ENCODE measurements around the gene CHD1L. TPM values are rescaled to one million over a fixed set of nuclear protein-coding genes. Genes with fewer than 3 reads are reported as not detected.

The CHD1L gene
- total and polyA plus RNA-seq, 2 donors (not counting 3 experiments of a cell fraction or from before 2014, with no cell fraction given), result 12.3 to 33.8 TPM

GRCh38 chr1:147243841-147244240 is 1.4 kb downstream of the CHD1L start:
- H4K20me1 ChIP-seq (replicated peaks; ENCODE audit: control insufficient read depth, extremely low read depth, insufficient read depth, low read length), result no peaks in the 10 kb centered on the region
- TSS peak; percentile 25 for BruUV-seq (replicated peaks)
- H3K27me3 ChIP-seq (ENCODE audit: control insufficient read depth in 2 of 2, insufficient read depth in 2 of 2, low read length in 2 of 2), result peaks cover 0 to 2% of the 10 kb centered on the region in 2 experiments
- H3K9me1 ChIP-seq (replicated peaks; ENCODE audit: control insufficient read depth, extremely low read depth, insufficient read depth, low read length), result no peaks in the 10 kb centered on the region
- H3K9me3 ChIP-seq (replicated peaks; ENCODE audit: control insufficient read depth, insufficient read depth, low read length), result no peaks in the 10 kb centered on the region
- H3K4me2 ChIP-seq (ENCODE audit: insufficient read depth, low read length), result peak overlapping the region; percentile 83
- intact Hi-C loops (cut with micrococcal nuclease) (loop anchor here (2.0 kb wide), 2 partner anchors 29 to 159 kb away; no protein-coding TSS in a partner anchor), dilution Hi-C loops (cut with MboI; ENCODE audit: extremely low pct_ligation_motif_present, low sequenced_read_pairs) (no loop called here)
- H2AFZ ChIP-seq (ENCODE audit: low read depth, low read length), result no peak overlapping the region
- H3K9ac ChIP-seq (replicated peaks; ENCODE audit: extremely low read depth, insufficient read depth, low read length), result peak overlapping the region; percentile 72
- CTCF ChIA-PET, result interaction anchor here (0.7 to 3.4 kb wide), 13 partner anchors 9 to 146 kb away, joined by 3 to 63 read pairs (median 4); partner anchors contain the start of genes FMO5 and PRKAB2
- POLR2A ChIA-PET, result no interaction called here
- H3K36me3 ChIP-seq (ENCODE audit: control insufficient read depth in 2 of 2, extremely low read depth in 1 of 2, insufficient read depth in 2 of 2, low read length in 2 of 2), result no peaks in the 10 kb centered on the region
- no peak for FAIRE-seq
- DNase-seq (ENCODE audit: low read depth, low spot score), result no peak
- TF ChIP-seq JUN (IDR thresholded peaks at IDR 0.05; ENCODE audit: borderline replicate concordance, insufficient read depth, insufficient read length, low read depth), result no peak
- TF ChIP-seq MYC (IDR thresholded peaks at IDR 0.05; ENCODE audit: low read depth, low read length), result no peak
- no peak for TF ChIP-seq MAX (IDR thresholded peaks at IDR 0.05; ENCODE audit: insufficient read depth, insufficient read length)
- TF ChIP-seq EZH2 (IDR thresholded peaks at IDR 0.05; ENCODE audit: borderline replicate concordance, low read depth, low read length, severe bottlenecking), result no peak
- no peak for TF ChIP-seq FOS (IDR thresholded peaks at IDR 0.05; ENCODE audit: borderline replicate concordance, insufficient read depth, low read length)
- TF ChIP-seq POLR2AphosphoS5 (IDR thresholded peaks at IDR 0.05; ENCODE audit: insufficient read depth, low read depth, low read length), result no peak
- no peak for TF ChIP-seq POLR2A (IDR thresholded peaks at IDR 0.05; ENCODE audit: low read depth, low read length)
- no peak for TF ChIP-seq CTCF (IDR thresholded peaks at IDR 0.05; ENCODE audit: extremely low read depth in 1 of 2, insufficient read depth in 1 of 2, low read depth in 1 of 2, low read length in 2 of 2)
- H3K79me2 ChIP-seq (ENCODE audit: control insufficient read depth, insufficient read depth, low read length), result peaks cover 56% of the 10 kb centered on the region
- no peak overlapping the region for H3K27ac ChIP-seq (ENCODE audit: insufficient read depth, low read depth, low read length)
- H3K4me1 ChIP-seq (ENCODE audit: control insufficient read depth, extremely low read depth, insufficient read depth, low read length), result peaks cover 8% of the 10 kb centered on the region
- H3K4me3 ChIP-seq (replicated peaks in 1 of 3; ENCODE audit: insufficient read depth in 1 of 3, low read depth in 1 of 3, low read length in 3 of 3), result peak overlapping the region; percentile 50 to 97 (median 90)

Measured in endothelial cell of umbilical vein (primary cell).